Bronchial epithelial cell (primary cell): ENCODE measurements around the gene PRKAG2. TPM values are rescaled to one million over a fixed set of nuclear protein-coding genes. Genes with fewer than 3 reads are reported as not detected.

Experiments used
- DNase-seq: peaks from one replicate; pipeline ENCODE4 v3.0.0-alpha.2; 2010; ENCODE audit warnings: low read depth
- FAIRE-seq: peaks from 2 replicates; lab custom pipeline; 2011; peaks lifted over from hg19 to GRCh38; lab: Jason Lieb, UNC
- H3K27me3 ChIP-seq: 2 replicates; pipeline ENCODE4 v1.5.1; 2011; ENCODE audit warnings: low read length; ENCODE audit not compliant: control insufficient read depth, insufficient read depth
- H3K36me3 ChIP-seq: 2 replicates; pipeline ENCODE4 v1.5.1; 2011; ENCODE audit warnings: low read length; ENCODE audit not compliant: control insufficient read depth, insufficient read depth
- H3K4me3 ChIP-seq: 2 replicates; pipeline ENCODE4 v1.5.1; 2011; ENCODE audit warnings: mild to moderate bottlenecking, low read depth, low read length, control low read depth
- total RNA-seq: library from RNA; depleted of rRNA; stranded (reverse); fragments of >200 nt; gene quantifications from 2 replicates; pipeline ENCODE4 v1.2.1, GENCODE V29; 2014
- TF ChIP-seq, protein P1 (sequence below): IDR thresholded peaks from 2 replicates; pipeline ENCODE4 v1.5.1; 2011; ENCODE audit warnings: mild to moderate bottlenecking, moderate library complexity, low read length, control low read depth, inconsistent platforms; ENCODE audit not compliant: insufficient read depth, severe bottlenecking

Gene PRKAG2
- total RNA-seq, 1 donor from 2014 or later: 24.5 TPM

DNA sequence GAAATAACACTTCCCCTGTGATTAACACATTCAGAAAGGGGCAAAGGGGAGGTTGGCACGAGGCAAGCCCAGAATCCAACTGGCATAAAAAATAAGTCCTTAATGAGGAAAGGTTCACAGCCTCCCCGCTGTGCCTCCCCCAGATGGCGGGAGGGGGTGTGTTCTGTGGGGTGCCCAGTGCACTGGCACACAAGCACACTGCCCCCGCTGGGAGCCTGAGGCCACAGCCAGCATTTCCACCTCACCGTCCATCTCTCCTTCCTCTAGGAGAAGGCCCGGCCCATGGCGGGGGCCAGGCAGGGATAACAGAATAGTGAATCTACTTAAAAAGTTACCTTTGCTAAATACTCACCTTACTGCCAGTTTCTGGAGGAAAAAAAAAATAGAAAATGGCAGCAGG is 43.2 kb downstream of the PRKAG2 start:
- FAIRE-seq: no peak
- Histone ChIP-seq H3K27me3 (no peaks in the 10 kb centered on the region), H3K4me3 (no peak overlapping the region), H3K36me3 (no peaks in the 10 kb centered on the region)
- no peak for DNase-seq
- TF ChIP-seq, protein P1, sequence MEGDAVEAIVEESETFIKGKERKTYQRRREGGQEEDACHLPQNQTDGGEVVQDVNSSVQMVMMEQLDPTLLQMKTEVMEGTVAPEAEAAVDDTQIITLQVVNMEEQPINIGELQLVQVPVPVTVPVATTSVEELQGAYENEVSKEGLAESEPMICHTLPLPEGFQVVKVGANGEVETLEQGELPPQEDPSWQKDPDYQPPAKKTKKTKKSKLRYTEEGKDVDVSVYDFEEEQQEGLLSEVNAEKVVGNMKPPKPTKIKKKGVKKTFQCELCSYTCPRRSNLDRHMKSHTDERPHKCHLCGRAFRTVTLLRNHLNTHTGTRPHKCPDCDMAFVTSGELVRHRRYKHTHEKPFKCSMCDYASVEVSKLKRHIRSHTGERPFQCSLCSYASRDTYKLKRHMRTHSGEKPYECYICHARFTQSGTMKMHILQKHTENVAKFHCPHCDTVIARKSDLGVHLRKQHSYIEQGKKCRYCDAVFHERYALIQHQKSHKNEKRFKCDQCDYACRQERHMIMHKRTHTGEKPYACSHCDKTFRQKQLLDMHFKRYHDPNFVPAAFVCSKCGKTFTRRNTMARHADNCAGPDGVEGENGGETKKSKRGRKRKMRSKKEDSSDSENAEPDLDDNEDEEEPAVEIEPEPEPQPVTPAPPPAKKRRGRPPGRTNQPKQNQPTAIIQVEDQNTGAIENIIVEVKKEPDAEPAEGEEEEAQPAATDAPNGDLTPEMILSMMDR: no peak

DNA sequence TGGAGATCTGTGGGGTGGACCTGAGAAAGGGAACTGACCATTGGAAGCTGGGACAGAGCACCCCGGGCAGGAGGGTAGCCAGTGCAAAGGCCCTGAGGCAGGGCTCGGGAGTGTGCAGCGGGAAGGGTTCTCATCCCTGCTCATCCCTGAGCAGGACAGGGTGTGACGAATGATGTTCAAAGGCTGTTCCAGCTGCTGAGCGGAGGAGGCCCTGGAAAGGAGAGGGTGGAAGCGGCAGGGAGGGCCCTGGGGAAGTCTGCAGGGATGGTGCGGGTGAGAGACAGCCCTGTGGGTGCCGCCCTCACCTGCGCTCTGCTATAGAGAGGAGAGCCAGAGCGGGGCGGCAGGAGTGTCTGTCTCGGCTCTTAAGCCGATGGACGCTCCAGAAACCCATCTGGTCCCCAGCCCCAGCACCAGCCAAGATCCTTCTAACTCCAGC is 43.7 kb downstream of the PRKAG2 start:
- Histone ChIP-seq H3K36me3 (no peaks in the 10 kb centered on the region), H3K4me3 (no peak overlapping the region), H3K27me3 (no peaks in the 10 kb centered on the region)
- TF ChIP-seq, protein P1: no peak
- FAIRE-seq (no peak), DNase-seq (no peak)

DNA sequence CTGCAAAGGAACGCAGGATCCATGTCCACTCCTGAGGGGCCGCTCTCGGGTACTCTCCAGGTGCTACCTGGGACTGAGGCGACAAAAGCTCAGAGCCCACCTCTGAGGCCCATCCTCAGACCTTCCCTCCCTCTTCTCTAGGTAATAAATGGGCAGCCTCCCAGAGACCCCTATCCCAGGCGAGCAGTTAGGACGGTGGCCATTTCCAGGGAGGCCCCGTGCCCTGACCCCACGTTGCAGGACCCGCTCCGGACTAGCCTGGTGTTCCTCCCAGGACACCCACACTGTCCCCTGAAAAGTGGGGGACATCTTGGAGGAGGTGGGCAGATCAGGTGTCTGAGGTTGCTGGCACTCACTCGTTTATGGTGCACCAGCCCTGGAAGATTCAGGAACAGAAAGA is 44.3 kb downstream of the PRKAG2 start:
- H3K36me3 ChIP-seq: no peaks in the 10 kb centered on the region
- H3K4me3 ChIP-seq: no peak overlapping the region
- FAIRE-seq (no peak), DNase-seq (no peak)
- no peaks in the 10 kb centered on the region for H3K27me3 ChIP-seq
- TF ChIP-seq, protein P1: no peak

DNA sequence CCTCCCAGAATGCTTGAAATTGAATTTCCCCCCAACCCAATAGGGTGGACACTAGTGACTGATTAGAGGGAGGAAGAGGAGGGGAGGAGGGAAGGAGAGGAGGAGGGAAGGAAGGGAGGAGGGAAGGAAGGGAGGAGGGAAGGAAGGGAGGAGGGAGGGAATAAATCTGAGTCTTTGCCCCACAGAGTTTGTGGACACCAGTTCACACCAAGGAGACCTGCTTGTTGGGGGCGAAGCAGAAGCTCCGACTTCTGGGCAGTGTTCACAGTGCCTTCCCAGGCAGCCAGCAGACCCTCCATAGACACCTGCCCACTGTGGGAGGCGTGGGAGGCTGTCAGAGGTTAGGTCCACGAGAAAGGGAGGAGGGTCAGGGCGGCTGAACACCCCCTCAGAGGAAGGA is 44.8 kb downstream of the PRKAG2 start:
- H3K4me3 ChIP-seq: no peak overlapping the region
- no peaks in the 10 kb centered on the region for H3K36me3 ChIP-seq
- H3K27me3 ChIP-seq: no peaks in the 10 kb centered on the region
- TF ChIP-seq, protein P1: no peak
- DNase-seq (no peak), FAIRE-seq (no peak)

DNA sequence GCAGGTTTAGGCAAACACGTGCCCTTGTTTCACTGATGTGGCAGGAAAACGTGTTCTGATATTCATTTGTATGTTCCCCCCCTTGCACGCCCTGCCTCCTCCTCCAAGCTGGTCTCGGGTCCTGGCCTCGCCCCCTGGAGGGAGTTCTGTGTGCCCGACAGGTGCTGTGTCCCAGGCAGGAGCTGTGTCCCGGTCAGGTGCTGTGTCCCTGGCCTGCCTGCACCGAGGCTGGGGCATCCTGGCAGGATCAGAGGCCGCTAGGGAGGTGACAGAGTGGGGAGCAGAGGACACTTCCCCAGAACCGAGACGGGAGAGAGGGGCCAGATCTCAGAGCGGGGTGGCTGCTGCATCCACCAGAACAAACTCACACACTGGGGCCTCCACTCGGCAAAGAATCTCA is 45.3 kb downstream of the PRKAG2 start:
- FAIRE-seq (no peak), DNase-seq (no peak)
- H3K36me3 ChIP-seq: no peaks in the 10 kb centered on the region
- TF ChIP-seq, protein P1: no peak
- no peak overlapping the region for H3K4me3 ChIP-seq
- H3K27me3 ChIP-seq: no peaks in the 10 kb centered on the region

DNA sequence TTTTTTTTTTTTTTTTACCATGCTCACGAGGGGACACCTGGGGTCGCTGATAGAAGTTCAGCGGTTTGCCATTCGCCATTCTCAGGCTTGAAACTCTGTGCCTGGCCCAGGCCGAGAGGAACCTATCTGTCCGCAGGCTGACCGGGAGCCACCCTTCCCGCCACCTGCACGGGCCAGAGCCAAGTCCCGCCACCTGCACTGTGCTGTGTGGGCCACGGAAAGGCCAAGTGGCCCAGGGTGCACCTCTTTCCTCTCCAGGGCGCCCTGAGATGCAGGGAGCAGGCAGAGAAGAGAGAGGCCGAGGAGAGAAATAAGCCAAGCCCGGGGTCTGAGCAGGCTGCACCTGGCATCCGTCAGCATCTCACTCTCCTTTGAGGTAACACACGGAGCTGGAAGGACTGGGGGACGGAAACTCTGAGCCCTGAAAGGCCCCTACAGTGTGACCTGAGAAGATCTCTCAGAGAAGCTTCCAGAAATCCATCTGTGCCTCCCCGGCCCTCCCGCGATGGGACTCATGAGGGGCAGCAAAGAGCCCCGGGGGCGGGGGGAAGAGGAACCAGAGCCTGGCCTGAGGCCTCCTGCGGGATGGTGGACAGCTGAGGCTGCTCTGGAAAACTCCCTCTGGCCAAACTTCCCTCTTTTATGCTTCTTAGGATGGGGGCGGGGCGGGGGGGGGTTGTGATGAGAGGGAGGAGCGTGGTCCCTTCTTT is 46.6 kb downstream of the PRKAG2 start:
- H3K4me3 ChIP-seq: no peak overlapping the region
- H3K27me3 ChIP-seq: peaks cover 1% of the 10 kb centered on the region
- DNase-seq (no peak), FAIRE-seq (no peak)
- H3K36me3 ChIP-seq: no peaks in the 10 kb centered on the region
- TF ChIP-seq, protein P1: no peak
